Hematopoietic multipotent progenitor cell treated with erythropoietin and hydrocortisone succinate and interleukin-3 and kit ligand, for 4 days (in vitro differentiated cells): ENCODE measurements around the gene NCAM1.

Experiments
- DNase-seq: peaks from one replicate; pipeline ENCODE4 v3.0.0-alpha.2; 2015

The NCAM1 gene

GRCh38 chr11:113174882-113175281, 213.7 kb downstream of the NCAM1 start:
- no peak for DNase-seq

GRCh38 chr11:113176599-113177360, 215.6 kb downstream of the NCAM1 start:
- no peak for DNase-seq

GRCh38 chr11:113177671-113178070, 216.5 kb downstream of the NCAM1 start:
- no peak for DNase-seq

GRCh38 chr11:113178381-113179070, 217.3 kb downstream of the NCAM1 start:
- no peak for DNase-seq

- DNase-seq: no peak
Observed at GRCh38 chr11:113179181-113179704, 218.0 kb downstream of the NCAM1 start.

- DNase-seq: no peak
Observed at GRCh38 chr11:113181094-113181493, 219.9 kb downstream of the NCAM1 start.

- no peak for DNase-seq
Observed at GRCh38 chr11:113182288-113182687, 221.1 kb downstream of the NCAM1 start.

GRCh38 chr11:113184498-113184897, 223.3 kb downstream of the NCAM1 start:
- no peak for DNase-seq

GRCh38 chr11:113188371-113188834, 227.2 kb downstream of the NCAM1 start:
- no peak for DNase-seq

GRCh38 chr11:113189909-113190667, 228.9 kb downstream of the NCAM1 start:
- peak; percentile 64 for DNase-seq

GRCh38 chr11:113192121-113192925, 231.1 kb downstream of the NCAM1 start:
- no peak for DNase-seq

GRCh38 chr11:113193016-113193415, 231.8 kb downstream of the NCAM1 start:
- DNase-seq: no peak

GRCh38 chr11:113193946-113194345, 232.7 kb downstream of the NCAM1 start:
- DNase-seq: no peak

GRCh38 chr11:113195728-113196127, 234.5 kb downstream of the NCAM1 start:
- no peak for DNase-seq

- DNase-seq: no peak
Observed at GRCh38 chr11:113197446-113197845, 236.2 kb downstream of the NCAM1 start.

GRCh38 chr11:113198972-113199661, 237.9 kb downstream of the NCAM1 start:
- DNase-seq: no peak

- no peak for DNase-seq
Observed at GRCh38 chr11:113199866-113200265, 238.6 kb downstream of the NCAM1 start.

GRCh38 chr11:113201054-113201818, 240.0 kb downstream of the NCAM1 start:
- no peak for DNase-seq

GRCh38 chr11:113202431-113202830, 241.2 kb downstream of the NCAM1 start:
- DNase-seq: no peak

GRCh38 chr11:113203141-113203753, 242.0 kb downstream of the NCAM1 start:
- DNase-seq: no peak

- DNase-seq: peak; percentile 5
Observed at GRCh38 chr11:113204280-113204679, 243.1 kb downstream of the NCAM1 start.
